ENCODE data around the gene NTNG1.

Gene NTNG1

DNA sequence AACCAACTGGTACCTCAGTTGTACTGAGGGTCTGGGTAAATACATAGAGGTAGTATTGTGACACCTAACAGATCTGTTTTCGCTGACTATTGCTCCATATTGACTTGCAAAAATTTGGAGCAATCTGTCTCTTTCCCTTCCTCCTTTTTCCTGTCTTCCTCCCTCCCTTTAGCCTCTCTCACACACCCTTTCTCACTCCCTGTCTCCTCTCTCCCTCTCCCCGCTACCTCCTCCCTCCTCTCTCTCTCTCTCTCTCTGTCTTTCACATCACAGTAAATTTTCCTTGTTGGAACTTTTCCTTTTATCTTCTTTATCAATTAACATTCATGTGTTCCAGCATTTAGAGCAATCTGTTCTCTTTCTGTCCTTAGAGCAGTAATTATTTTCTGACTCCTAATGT, 278.2 kb downstream of the NTNG1 start:
- DNase-seq: no peak

DNA sequence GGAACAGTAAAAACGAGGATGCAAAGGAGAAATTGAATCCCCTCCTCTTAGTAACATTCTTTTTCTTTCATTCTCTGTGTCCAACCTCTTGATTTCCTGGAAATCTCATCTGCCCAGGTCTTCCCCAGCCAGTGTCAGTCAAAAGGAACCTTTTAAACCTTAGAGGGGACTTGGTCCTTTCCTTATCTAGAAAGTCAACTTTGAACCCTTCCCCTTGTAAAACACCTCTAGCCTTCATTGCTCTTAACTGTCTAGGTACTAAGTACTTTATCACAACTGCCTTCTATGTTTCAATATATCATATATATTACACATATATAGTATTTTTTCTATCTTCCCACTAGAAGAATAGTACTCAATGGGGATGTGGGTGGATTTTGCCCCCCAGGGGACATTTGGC, 282.1 kb downstream of the NTNG1 start:
- no peak for DNase-seq

DNA sequence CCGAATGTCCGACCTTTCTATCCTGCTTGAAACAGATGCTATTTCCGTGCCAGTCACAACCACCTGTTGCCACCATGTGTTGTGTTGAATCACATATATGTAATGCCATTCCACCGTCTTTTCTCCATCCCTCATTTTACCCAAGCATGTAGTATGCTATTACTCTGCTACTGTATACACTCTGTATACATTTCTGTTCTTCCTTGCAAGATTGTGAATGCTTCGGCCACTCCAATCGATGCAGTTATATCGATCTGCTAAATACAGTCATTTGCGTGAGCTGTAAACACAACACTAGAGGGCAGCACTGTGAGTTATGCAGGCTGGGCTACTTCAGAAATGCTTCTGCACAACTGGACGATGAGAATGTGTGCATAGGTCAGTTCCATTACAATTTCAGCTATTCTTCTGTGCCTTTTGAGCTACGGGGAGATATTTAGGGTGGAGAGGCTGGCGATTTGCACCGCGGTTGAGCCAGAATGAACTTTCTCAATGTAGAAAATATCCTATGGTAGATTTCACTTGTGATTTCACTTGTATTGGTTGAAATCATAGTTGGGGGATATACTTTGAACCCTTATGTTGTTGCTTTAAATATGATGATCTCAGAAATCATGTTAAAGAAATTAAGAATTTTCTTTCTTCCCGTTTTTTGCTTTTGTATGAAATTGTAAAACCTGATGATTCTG, 289.8 kb downstream of the NTNG1 start:
- DNase-seq: peak; percentile 36

DNA sequence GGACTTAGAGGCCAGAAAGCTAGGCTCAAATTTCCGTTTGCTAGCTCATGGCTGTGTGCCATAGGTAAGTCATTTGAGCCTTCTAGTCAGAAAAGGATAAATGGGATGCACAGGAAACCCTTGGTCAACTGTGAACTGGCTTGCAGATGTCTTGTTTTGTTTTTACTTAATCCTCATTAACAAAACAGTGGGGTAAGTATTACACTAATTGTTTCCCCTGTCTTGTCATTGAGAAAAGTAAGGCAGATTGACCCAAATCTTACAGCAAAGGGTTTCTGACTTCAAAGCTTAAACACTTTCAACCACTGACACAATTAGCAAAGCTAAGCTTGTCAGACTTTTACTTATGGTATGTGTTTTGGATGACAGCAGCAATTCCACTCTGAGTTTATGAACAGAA, 291.3 kb downstream of the NTNG1 start:
- no peak for DNase-seq

DNA sequence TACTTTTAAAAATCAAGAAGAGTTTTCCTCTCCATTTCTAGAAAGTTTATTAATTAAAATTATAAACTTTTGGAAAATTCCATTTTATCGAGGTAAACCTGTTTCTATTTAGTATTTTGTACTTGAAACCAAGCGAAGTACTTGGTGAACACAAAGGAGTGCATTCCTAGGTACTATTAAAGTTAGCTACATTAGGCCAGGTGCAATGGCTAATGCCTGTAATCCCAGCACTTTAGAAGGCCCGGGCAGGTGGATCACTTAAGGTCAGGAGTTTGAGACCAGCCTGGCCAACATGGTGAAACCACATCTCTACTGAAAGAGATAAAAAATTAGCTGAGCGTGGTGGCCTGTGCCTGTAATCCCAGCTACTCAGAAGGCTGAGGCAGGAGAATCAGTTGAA, 292.2 kb downstream of the NTNG1 start:
- no peak for DNase-seq

DNA sequence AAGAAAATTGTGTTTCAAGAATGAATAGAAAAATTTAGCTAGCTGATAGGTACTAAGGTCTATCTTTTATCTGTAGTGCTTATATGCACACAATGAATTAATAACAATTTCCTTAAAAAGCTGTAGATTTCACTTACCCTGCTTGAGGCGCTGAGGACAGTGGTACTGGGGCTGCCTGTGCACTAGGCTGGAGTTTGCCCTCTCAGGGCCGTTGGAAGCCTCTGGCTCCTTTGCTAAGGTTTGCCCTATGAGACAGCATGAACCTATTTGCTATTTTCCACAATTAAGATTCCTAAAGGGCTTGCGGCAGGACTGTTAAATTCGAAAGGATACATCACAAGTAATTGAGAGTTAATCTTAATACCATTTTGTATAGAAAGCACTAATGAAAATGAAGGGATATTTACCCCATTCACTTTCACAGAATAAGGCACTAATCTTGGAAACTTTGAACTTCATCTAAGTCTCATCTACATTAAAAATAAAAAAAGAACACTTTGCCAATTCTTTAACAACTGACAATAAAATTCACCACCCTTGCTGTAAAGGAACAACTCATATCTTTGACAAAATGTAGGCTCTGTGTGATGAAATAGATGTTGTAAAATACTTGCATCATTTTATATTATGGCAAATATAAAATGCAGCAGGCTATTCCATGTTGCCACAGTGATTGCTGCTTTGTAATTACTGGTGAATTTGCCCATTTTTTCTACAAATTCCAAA, 293.0 kb downstream of the NTNG1 start:
- no peak for DNase-seq

DNA sequence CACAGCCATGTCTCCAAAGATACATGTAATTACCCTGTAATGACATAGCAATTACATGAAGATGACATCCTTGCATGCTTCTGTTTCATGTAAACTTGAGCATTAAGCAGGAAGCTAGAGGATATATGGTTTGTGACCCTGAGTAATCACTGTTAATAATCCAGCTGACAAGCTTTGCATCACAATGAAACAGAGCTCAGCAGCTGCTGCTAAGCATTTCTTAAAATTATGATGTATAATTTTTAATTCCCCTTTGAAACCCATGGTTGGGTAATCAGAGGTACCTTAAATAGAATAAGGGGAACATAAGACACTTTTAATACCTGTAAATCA, 293.5 kb downstream of the NTNG1 start:
- no peak for DNase-seq

DNA sequence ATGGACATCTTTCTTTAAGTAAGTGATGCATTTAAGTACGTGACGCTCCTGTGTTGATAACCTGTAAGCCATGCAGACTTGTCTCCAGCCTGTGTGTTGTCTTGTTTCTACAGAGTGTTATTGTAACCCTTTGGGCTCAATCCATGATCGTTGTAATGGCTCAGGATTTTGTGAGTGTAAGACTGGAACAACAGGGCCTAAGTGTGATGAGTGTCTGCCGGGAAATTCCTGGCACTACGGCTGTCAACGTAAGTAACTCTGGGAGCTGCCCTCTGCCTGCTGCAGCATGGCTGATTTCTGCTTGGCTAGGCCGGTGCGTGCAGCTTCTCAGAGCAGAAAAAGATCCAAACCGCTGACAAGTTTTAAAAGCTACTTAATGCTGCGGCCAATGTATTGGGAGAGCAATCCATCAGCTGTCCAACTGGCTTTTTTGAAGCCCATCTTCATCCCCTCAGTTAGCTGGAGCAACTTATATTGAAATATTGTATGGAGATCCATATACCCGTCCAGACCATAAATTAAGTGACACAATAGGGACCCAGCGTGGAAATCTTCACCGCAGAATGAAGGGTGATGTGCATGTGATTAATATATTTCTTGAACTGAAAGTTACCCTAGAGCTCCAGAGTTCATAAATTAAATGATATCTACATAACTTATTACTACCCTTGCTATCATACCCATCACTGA, 295.9 kb downstream of the NTNG1 start:
- peak; percentile 28 for DNase-seq

DNA sequence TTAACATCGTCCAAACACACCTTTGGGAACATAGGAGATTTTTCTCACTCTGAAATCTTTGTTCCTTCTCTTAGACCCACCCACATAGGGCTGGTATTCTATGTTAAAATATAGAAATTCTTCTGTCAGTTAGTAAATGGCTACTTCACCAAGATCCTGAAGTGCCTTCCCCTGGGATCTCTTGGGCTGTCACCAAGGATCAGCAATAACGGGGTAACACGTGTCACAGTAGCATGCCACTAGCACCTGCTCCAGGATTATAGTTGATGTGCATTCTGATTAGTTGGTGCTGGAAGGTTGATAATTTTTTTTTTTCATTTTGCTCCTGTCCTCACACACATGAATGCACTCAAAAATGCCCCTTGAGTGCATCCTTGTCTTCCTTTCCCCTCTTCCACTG, 298.7 kb downstream of the NTNG1 start:
- DNase-seq: no peak

DNA sequence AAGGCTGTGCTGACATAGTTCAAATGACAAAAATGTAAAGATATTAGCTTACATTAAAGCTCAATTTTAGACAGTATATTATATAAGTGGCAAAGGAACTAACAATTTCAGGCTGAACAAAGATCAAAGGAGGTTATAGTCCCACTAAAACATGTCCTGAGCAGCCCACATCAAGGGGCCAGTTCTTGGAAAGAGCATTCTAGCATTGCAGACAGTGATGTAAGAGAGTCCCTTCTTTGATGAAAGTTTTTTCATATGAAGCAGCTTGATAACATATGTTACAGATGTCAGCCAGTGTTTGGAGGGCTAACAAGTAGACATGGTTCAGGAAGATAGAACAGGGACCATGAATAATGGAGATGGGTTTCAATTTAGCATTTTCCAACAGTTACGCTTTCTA, 301.7 kb downstream of the NTNG1 start:
- DNase-seq: no peak

DNA sequence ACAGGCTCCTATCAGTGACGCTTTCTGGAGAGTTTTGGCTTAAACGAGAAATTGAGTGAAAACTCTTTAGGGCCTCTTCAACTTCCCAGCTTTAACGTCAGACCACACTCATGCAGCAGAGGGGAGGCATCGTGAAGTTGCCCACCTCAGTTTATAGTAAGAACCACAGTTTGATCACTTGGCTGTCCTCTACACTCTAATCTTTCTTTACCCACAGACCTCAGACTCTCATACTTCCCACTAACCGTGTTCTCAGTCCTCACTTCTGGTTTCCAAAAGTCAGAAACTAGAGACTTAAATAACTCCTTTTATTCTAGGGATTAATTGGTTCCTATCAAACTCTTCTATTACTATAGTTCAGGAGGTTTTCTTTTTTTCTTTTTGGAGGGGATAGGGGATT, 302.2 kb downstream of the NTNG1 start:
- no peak for DNase-seq

DNA sequence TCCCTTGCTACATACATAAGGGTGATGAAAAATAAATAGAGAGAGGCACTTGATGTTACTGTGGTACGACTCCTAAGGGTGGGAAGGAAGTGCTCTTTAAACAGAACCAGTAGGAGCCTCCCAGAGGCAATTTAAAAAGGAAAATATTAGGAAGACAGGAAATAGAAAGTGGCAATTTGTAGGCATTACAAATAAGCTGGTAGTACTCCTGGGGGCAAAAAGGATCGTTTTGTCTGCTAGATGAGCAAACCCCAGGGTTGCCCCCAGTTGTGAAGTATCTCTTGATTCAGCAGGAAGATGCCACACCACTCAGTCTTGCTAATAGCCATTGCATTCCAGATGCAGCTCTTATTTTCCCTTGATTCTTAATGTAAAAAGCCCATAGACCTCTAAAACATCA, 303.0 kb downstream of the NTNG1 start:
- DNase-seq: no peak

DNA sequence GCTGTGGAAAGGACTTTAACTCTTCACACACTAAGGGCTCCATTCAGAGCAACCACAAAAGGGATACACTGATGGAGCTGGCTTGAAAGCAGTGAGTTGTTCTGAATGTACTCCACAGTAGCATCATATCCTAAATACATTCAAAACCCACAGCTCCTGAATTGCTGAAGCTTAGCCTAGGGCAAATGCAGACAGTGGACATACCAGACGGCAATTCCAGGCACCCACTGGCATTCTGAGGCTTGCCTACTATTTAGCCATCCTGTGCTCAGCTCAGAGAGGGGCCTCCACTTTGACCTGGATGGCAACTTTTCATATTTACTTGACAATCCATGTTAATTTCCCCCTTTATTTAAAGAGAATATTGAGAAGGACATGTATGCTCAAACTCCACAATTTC, 303.5 kb downstream of the NTNG1 start:
- DNase-seq: no peak

DNA sequence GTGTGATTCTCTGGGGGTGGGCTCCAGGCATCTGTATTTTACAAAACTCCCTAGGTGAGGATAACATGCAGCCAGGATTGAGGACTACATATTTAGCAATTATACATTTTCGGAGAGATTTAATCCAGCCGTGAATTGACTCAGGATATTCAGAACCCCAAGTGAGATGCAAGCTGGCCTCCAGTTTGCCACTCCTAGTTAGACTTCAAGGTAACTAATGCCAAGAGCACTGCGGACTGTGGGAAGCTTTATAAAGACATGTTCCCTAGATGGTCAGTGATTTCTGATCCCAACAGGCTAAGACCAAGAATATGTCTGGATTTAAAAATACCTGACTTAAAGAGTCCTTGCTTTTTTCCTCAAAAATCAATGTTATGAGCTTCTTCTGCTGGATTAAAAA, 308.5 kb downstream of the NTNG1 start:
- DNase-seq: no peak

DNA sequence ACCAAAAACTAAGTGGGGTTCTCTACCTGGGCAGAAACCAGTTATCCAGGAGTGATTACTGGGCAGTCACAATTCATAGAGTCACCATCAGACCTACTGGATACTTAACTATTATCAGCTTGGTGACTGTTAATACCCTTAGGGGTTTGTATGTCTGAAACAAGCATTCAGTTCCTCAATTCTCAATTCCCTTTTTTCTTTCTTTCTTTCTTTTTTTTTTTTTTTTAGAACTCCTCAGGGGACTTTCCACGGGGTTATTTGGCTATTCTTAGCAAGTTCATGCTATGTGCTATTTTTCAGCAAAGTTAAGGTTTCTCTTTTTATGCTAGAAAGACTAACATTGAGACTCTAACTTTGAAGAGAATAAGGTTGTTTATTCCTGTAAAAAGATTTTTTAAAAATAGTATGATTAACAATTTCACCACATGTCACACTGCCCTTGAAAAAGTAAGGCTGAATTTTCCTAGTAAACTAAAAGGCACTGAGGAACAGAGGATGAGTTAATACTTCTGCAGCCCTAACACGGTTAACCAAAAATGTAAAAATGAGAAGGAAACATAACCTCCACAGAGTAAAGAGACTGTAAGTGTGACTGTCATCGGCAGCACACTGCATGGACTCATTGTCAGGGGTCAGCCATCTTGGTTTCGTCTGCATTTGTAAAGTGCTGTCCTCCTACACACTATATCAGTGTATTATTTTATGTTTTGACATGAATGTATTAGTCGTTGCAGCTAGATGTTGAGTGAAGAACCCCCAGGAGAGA, 310.2 kb downstream of the NTNG1 start:
- DNase-seq: no peak

DNA sequence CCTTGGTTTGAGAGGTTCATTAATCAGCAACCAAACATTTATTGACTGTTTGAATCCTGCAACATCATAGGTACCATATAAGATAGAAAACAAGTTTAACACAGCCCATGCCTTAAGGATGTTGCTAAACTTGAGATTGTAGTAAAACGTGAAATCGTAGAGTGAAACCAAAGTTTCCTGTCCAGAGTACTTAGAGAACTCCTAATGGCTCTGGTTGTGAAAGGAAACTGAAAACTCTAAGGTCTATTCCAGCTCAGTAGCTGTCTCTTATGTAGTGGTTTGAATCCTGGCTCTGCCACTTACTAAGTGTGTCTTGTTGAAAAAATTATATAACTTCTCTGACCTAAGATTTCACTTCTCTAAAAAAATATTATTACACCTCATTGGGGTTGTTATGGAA, 310.9 kb downstream of the NTNG1 start:
- no peak for DNase-seq

DNA sequence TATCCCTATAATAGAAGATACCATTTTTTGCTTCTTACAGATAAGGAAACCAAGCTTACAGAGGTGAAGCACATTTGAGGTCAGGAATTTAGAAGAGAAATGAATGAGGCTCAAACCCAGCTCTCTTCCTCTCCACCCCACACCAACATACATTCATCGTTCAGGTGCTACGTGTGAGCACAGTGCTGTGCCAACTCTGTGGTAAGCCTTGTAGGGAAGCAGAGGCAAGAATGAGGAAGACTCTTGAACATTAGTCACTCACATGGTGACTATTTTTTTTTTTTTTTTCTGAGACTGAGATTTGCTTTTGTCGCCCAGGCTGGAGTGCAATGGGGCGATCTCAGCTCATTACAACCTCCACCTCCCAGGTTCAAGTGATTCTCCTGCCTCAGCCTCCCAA, 314.0 kb downstream of the NTNG1 start:
- no peak for DNase-seq

DNA sequence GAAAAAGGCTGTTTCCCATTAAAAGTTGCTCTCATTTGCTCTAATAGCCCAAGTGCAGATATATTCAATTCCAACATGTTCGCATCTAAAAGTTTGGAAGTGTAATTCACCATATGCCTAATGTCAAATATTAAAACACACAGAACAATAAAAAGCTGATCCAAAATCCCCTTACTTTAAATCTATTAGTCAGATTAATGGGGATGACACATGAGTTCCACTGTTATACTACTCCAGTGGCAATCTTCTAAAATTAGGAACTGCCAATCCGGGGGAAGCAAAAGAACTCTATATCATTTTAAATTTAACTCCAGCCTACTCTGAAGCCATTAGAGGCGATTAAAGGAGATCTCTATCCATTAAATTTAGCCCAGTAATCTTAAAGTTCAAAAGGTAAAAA, 317.1 kb downstream of the NTNG1 start:
- DNase-seq: no peak

DNA sequence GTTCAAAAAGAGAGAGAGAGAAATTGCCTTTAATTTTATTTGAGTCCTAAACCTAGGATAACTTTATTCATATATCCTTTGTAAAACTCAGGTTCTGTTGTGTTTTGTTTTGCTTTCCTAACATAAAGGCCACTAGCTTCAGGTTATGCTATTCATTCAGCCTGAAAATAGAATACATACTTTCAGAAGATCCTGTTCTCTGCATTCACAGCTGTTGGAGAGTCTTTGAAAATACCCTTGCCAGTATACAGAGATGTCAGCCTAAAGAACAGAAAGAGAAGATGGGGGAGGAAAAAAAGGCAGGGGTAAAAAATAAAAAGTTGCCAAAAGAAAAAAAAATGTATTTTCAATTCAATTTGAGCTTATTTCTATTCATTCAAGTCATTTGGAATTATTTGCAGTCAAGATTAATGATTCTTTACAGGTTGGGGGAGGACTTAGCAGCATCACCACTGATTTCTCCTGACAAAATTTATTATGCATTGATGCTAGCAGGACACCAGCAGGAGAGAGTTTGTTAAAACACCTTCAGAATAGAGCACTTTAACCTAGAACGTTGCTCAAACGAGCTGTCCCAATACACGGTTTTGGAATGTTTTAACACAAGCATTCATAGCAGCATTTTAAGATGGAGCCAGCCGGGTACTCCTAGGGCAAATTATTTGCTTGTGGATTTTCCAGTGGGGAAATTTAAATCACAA, 318.5 kb downstream of the NTNG1 start:
- no peak for DNase-seq

DNA sequence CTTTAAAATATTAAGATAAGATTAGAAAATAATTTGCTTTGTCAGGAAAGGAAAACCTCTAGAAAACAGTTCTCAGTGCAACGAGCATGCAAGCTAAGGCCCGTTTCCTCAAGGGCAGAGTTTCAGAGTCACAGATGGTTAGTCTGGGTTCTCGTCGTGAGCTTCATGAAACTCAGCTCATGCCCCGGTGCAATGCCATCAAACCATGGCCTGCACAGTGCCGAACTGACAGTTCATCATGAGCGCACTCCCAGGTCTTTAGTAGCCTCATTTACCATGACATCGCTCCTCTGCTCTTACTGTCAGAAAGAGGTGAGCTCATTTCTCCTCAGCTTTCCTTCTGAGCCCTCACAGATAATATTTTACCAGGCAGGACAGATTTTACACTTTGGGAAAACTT, 319.2 kb downstream of the NTNG1 start:
- DNase-seq: no peak

DNA sequence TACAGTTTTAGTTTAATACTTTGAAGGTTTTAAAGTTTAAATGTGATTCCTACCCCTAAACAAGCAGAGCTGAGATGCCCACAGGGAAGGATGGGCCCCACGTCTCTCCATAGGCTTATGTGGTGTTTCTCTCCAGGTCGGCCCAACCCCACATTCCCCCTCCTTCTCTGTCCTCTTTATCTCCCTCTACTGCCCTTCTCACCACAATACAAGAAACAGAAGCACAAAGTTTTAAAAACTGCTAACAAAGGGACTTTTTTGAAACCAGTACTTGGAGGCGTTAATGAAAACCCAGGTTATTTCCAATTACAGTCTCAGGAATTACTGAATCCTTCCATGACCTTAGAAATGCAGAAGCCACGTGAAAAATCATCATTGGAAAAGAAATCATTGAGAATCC, 324.0 kb downstream of the NTNG1 start:
- no peak for DNase-seq

DNA sequence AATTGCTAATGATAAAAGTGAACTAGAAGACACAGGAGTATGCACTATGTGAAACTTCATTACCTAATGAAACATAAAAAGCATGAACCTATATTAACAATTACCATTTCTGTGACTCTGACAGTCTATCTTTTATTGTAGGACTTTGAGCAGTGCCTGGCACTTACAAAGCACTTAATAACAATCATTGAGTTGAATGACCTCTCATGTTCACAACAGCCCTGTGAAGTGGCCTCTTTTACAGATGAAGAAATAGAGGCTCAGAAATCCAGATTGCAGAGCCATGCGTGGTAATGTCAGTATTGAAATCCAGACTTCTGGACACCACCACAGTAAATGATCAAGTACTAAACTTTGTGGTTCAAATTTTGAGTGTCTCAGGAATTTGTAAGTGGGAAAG, 326.4 kb downstream of the NTNG1 start:
- no peak for DNase-seq

DNA sequence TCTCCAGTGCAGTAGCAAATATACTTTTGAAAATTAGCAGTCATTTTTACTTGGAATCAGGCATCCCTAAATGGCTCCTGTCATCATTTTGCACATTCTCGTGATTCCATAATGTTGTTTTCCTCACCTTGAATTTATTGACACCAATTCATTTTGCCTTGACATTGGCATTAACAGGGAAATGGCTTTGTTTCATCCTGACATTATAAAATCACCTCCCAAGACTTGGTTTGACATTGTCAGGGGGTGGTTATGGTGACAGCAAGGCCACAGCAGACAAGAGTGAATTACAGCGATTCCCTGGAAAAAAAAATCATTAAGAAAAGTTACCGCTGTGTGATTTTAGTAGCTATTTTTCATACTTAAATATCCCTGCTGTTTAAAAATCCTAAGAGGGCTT, 327.0 kb downstream of the NTNG1 start:
- no peak for DNase-seq

Measured in NCI-H2227 treated with DMSO at 0.1 percent for 48 hours (cell line).